AG04450 (cell line): ENCODE measurements around the gene ADAM12. TPM values are rescaled to one million over a fixed set of nuclear protein-coding genes. Genes with fewer than 3 reads are reported as not detected.

ENCODE experiments used
- CTCF ChIA-PET: fragments of 300-600, 350-600 bp; formaldehyde crosslinking; extraction: SDS; loops from one replicate; lab custom pipeline; 2022; ENCODE audit warnings: antibody characterized with exemption, inconsistent platforms; lab: Charles Lee
- POLR2A ChIA-PET: fragments of 350-600 bp; formaldehyde crosslinking; extraction: SDS; loops from one replicate; lab custom pipeline; 2021; ENCODE audit warnings: antibody characterized with exemption, inconsistent platforms; lab: Yijun Ruan, JAX
- DNase-seq: peaks from one replicate; pipeline ENCODE4 v3.0.0-alpha.2; 2011; ENCODE audit warnings: low read depth, low spot score
- H3K27ac ChIP-seq: one replicate; pipeline ENCODE4 v1.5.1; 2012; ENCODE audit warnings: low read depth, low read length, control low read depth
- H3K27me3 ChIP-seq: one replicate; pipeline ENCODE4 v1.6.0; 2012; ENCODE audit warnings: low read length; ENCODE audit not compliant: control insufficient read depth, insufficient read depth
- H3K4me3 ChIP-seq: 2 replicates; pipeline ENCODE4 v1.5.1; 2011; ENCODE audit warnings: mild to moderate bottlenecking, low read depth, low read length, control low read depth
- H3K9me3 ChIP-seq: 2 replicates; pipeline ENCODE4 v1.5.1; 2012; ENCODE audit warnings: low read length; ENCODE audit not compliant: control insufficient read depth, insufficient read depth
- polyA plus RNA-seq: library from polyadenylated mRNA; depleted of rRNA; stranded (reverse); fragments of >200 nt; gene quantifications from 2 replicates; pipeline ENCODE4 v1.2.3, GENCODE V29; 2011
- TF ChIP-seq, protein P1 (sequence below): IDR thresholded peaks from 2 replicates; pipeline ENCODE4 v1.5.1; 2011; ENCODE audit warnings: low read depth, low read length, control low read depth, inconsistent platforms

The ADAM12 gene
- polyA plus RNA-seq, 1 experiment: 8.0 TPM

DNA sequence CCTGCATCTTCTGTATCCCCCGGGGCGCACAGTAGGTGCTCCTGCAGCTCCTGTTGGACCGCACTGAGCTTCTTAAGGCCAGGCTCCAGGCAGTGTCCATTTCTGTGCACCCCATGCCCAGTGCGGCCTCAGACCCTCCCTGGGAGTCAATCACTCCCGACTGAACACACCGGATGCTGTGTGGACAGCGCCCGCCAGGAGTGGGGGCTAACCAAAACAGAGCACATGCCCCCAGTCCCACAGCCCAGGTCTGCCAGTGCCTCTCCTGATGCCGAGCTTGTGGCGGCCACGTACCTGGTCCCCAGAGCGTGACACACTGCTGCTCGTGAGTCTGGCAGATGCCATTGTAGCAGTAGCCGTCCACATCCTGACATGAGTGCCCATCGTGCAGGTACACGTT, 323.8 kb downstream of the ADAM12 start:
- TF ChIP-seq, protein P1, sequence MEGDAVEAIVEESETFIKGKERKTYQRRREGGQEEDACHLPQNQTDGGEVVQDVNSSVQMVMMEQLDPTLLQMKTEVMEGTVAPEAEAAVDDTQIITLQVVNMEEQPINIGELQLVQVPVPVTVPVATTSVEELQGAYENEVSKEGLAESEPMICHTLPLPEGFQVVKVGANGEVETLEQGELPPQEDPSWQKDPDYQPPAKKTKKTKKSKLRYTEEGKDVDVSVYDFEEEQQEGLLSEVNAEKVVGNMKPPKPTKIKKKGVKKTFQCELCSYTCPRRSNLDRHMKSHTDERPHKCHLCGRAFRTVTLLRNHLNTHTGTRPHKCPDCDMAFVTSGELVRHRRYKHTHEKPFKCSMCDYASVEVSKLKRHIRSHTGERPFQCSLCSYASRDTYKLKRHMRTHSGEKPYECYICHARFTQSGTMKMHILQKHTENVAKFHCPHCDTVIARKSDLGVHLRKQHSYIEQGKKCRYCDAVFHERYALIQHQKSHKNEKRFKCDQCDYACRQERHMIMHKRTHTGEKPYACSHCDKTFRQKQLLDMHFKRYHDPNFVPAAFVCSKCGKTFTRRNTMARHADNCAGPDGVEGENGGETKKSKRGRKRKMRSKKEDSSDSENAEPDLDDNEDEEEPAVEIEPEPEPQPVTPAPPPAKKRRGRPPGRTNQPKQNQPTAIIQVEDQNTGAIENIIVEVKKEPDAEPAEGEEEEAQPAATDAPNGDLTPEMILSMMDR: no peak
- H3K4me3 ChIP-seq: no peak overlapping the region
- CTCF ChIA-PET: no interaction called here
- H3K27ac ChIP-seq: no peak overlapping the region
- peaks cover 10% of the 10 kb centered on the region for H3K9me3 ChIP-seq
- no peaks in the 10 kb centered on the region for H3K27me3 ChIP-seq
- no peak for DNase-seq
- POLR2A ChIA-PET: no interaction called here

DNA sequence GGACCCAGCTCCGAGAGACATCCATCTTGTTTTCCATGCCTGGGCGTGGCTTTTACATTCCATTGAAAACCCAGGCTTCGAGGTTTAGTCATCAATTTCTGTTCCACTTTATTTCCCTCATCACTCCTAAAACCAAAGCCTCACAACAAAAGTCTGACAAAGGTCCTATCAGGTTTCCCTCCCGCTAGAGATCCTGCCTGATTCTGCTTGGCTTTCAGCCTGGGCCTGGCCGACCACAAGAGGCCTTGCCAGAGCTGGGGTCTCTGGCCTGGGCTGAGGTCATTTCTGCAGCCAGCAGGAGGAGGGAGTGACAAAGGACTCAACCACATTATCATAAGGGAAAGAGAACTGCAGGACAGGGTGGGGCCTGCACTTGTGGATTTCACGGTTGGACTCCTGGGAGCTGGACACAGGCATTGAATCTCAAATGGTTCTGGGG, 324.9 kb downstream of the ADAM12 start:
- Histone ChIP-seq H3K27me3 (no peaks in the 10 kb centered on the region), H3K27ac (peak overlapping the region; percentile 73), H3K9me3 (peaks cover 10% of the 10 kb centered on the region), H3K4me3 (no peak overlapping the region)
- CTCF ChIA-PET: interaction anchor here (2.0 kb wide), 1 partner anchor 18 kb away, joined by 7 read pairs; no protein-coding TSS in a partner anchor
- DNase-seq: peak; percentile 20
- POLR2A ChIA-PET: interaction anchor here (0.6 kb wide), 1 partner anchor 859 kb away, joined by 5 read pairs; no protein-coding TSS in a partner anchor
- TF ChIP-seq, protein P1: 0 out of 2 replicates have a peak, but pooled peaks have one; percentile 0

DNA sequence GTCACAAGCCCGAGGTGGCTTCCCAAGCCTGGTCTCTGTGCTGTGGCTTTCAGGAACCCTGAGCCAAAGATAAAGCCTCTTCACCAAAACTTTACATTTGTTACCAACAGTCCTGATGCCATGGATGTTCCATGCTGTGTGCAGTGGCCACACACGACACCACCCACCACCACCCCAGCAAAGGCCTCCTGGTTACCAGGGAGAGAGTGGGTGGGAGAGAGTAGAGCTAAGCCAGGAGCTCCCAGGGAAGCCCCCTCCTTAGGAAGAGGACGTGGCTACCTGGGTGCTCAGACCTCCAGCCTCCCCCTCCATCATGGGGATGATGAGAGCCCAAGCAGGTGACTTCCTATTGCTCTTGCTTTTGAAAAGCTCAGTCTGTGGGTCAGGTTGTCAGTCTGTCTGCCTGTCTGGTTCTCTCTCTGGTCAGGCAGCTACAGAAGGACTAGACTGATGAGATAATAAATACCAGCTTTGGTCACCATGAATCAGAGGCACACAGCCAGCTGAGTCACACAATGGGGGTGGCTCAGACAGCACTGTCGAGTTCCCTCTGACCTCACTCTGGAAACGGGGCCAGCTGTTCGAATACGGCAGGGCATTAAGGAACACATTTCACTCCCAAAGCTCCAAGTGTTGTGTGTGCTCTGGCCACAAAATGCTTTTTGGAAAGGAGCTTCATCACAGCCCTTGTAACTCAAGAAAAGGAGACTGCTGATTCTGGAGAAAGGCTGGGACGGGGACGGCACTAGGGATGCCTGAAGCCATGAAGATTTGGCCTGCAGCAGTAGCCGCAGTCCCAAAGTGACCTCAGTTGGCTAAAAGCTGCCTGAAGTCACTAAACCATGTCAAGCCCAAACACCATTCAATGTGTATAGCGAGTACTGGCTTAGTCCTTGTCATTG, 325.9 kb downstream of the ADAM12 start:
- ChIA-PET CTCF (interaction anchor here (2.0 kb wide), 1 partner anchor 18 kb away, joined by 7 read pairs; no protein-coding TSS in a partner anchor), POLR2A (interaction anchor here (0.6 to 0.9 kb wide), 3 partner anchors 49 to 191 kb away, joined by 3 read pairs; no protein-coding TSS in a partner anchor)
- DNase-seq: peak; percentile 88
- TF ChIP-seq, protein P1: no peak
- H3K9me3 ChIP-seq: peaks cover 10% of the 10 kb centered on the region
- H3K27me3 ChIP-seq: no peaks in the 10 kb centered on the region
- H3K27ac ChIP-seq: peak overlapping the region; percentile 73
- no peak overlapping the region for H3K4me3 ChIP-seq

DNA sequence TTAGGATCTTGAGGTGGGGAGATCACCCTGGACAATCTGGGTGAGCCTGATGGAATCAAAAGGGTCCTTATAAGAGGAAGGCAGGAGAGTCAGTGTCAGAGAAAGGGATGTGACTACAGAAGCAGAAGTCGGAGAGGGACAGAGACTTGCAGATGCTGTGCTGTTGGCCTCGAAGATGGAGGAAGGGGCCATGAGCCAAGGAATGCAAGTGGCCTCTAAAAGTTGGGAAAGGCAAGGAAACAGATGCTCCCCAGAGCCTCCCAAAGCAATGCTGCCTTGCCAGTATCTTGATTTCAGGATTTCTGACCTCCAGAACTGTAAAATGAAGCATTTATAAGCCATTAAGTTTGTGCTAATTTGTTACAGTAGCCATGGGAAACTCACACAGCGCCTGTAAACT, 326.8 kb downstream of the ADAM12 start:
- ChIA-PET CTCF (no interaction called here), POLR2A (no interaction called here)

More for the DNA sequence above, 326.8 kb downstream of the ADAM12 start:
- H3K27ac ChIP-seq: no peak overlapping the region
- TF ChIP-seq, protein P1: no peak
- DNase-seq: no peak
- no peaks in the 10 kb centered on the region for H3K27me3 ChIP-seq
- H3K9me3 ChIP-seq: peaks cover 10% of the 10 kb centered on the region
- H3K4me3 ChIP-seq: no peak overlapping the region
